ENCODE measurements around the gene NGEF. TPM values are rescaled to one million over a fixed set of nuclear protein-coding genes. Genes with fewer than 3 reads are reported as not detected.

NGEF gene
- polyA plus RNA-seq, 1 of the 3 experiments (the other 2 are of a cell fraction) = 1.4 TPM

- 46% methylated on average over 10 of the region's 10 CpGs for WGBS (ENCODE audit: low lambda C conversion rate)
- H3K79me2 ChIP-seq (ENCODE audit: insufficient read depth) = no peaks in the 10 kb centered on the region
- H3K4me2 ChIP-seq = no peak overlapping the region
- H3K36me3 ChIP-seq (replicated peaks in 1 of 2; ENCODE audit: control insufficient read depth in 1 of 2, insufficient read depth in 2 of 2, low read length in 1 of 2) = no peaks in the 10 kb centered on the region
- TF ChIP-seq JUND (IDR thresholded peaks at IDR 0.05) (no peak), CHD2 (IDR thresholded peaks at IDR 0.05; ENCODE audit: low read length, partially characterized antibody) (no peak), MXI1 (IDR thresholded peaks at IDR 0.05; ENCODE audit: low read depth, low read length) (no peak), NFIC (IDR thresholded peaks at IDR 0.05; ENCODE audit: borderline replicate concordance) (no peak), SIN3A (IDR thresholded peaks at IDR 0.05; ENCODE audit: borderline replicate concordance, low read depth, low read length) (no peak), TEAD4 (IDR thresholded peaks at IDR 0.05; ENCODE audit: borderline replicate concordance, insufficient read depth) (no peak), USF1 (IDR thresholded peaks at IDR 0.05; ENCODE audit: borderline replicate concordance, low read depth) (no peak), MEF2A (IDR thresholded peaks at IDR 0.05; ENCODE audit: borderline replicate concordance, low read depth) (no peak)
- H4K20me1 ChIP-seq (ENCODE audit: insufficient read depth) = no peaks in the 10 kb centered on the region
- no peaks in the 10 kb centered on the region for H3K9me2 ChIP-seq
- H3K27ac ChIP-seq (ENCODE audit: low read depth in 2 of 2, low read length in 1 of 2) = no peak overlapping the region
- no peak overlapping the region for H2AFZ ChIP-seq (ENCODE audit: low read depth)
- no peak for DNase-seq
- H3K9me3 ChIP-seq = no peaks in the 10 kb centered on the region
- no peaks in the 10 kb centered on the region for H3K27me3 ChIP-seq (ENCODE audit: insufficient read depth)
- ChIA-PET POLR2A (no interaction called here), CTCF (interaction anchor here (0.6 kb wide), 1 partner anchor 338 kb away, joined by 3 read pairs; no protein-coding TSS in a partner anchor)
- no peak overlapping the region for H3K9ac ChIP-seq
- H3F3A ChIP-seq (replicated peaks; ENCODE audit: insufficient read depth) = no peaks in the 10 kb centered on the region
- no peak overlapping the region for H3K4me3 ChIP-seq (ENCODE audit: low read depth in 2 of 2, low read length in 1 of 2)
- no peaks in the 10 kb centered on the region; a peak in 1 of 4 replicates for H3K4me1 ChIP-seq (ENCODE audit: control insufficient read depth in 1 of 2, insufficient read depth in 2 of 2, low read depth in 1 of 2, low read length in 1 of 2)
Observed at GRCh38 chr2:232941912-232942594, 71.0 kb downstream of the NGEF start.

DNA sequence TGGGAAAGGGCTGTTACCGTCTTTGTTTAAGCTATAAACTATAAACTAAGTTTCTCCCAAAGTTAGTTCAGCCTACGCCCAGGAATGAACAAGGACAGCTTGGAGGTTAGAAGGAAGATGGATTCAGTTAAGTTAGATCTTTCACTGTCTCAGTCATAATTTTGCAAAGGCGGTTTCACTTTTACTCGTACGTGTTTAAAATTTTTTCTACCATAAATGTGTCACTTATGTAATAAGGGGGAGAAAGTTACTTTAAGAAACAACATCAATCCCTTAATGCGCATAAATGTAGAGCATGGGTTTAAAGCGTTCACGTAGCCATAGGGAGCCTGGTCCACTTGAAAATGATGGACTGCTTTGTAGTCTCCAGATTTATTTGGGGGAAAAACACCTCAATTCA, 71.7 kb downstream of the NGEF start:
- no peak for DNase-seq
- ChIA-PET POLR2A (no interaction called here), CTCF (interaction anchor here (0.6 kb wide), 1 partner anchor 339 kb away, joined by 3 read pairs; no protein-coding TSS in a partner anchor)
- Histone ChIP-seq H3K27ac (ENCODE audit: low read depth in 2 of 2, low read length in 1 of 2) (no peak overlapping the region), H3K9ac (no peak overlapping the region), H4K20me1 (ENCODE audit: insufficient read depth) (no peaks in the 10 kb centered on the region), H3K9me3 (no peaks in the 10 kb centered on the region), H3K36me3 (replicated peaks in 1 of 2; ENCODE audit: control insufficient read depth in 1 of 2, insufficient read depth in 2 of 2, low read length in 1 of 2) (no peaks in the 10 kb centered on the region), H3K79me2 (ENCODE audit: insufficient read depth) (no peaks in the 10 kb centered on the region), H3K4me2 (no peak overlapping the region), H3K9me2 (no peaks in the 10 kb centered on the region), H3K27me3 (ENCODE audit: insufficient read depth) (no peaks in the 10 kb centered on the region), H2AFZ (ENCODE audit: low read depth) (no peak overlapping the region), H3K4me1 (ENCODE audit: control insufficient read depth in 1 of 2, insufficient read depth in 2 of 2, low read depth in 1 of 2, low read length in 1 of 2) (no peaks in the 10 kb centered on the region; a peak in 1 of 4 replicates), H3K4me3 (ENCODE audit: low read depth in 2 of 2, low read length in 1 of 2) (no peak overlapping the region), H3F3A (replicated peaks; ENCODE audit: insufficient read depth) (no peaks in the 10 kb centered on the region)
- 60% methylated on average over 8 of the region's 8 CpGs for whole genome bisulfite sequencing (ENCODE audit: low lambda C conversion rate)
- TF ChIP-seq MXI1 (IDR thresholded peaks at IDR 0.05; ENCODE audit: low read depth, low read length) (no peak), RXRA (IDR thresholded peaks at IDR 0.05; ENCODE audit: borderline replicate concordance, low read depth) (no peak), CHD2 (IDR thresholded peaks at IDR 0.05; ENCODE audit: low read length, partially characterized antibody) (no peak), ELF1 (IDR thresholded peaks at IDR 0.05) (no peak), RCOR1 (IDR thresholded peaks at IDR 0.05; ENCODE audit: low read length) (no peak), IRF3 (IDR thresholded peaks at IDR 0.05; ENCODE audit: low read depth, low read length) (no peak), FOXJ3 (CRISPR knock-in tag; IDR thresholded peaks at IDR 0.05) (no peak), GATA2 (CRISPR knock-in tag; IDR thresholded peaks at IDR 0.05) (no peak), TCF12 (IDR thresholded peaks at IDR 0.05) (no peak), MEF2A (IDR thresholded peaks at IDR 0.05; ENCODE audit: borderline replicate concordance, low read depth) (no peak), NFIC (IDR thresholded peaks at IDR 0.05; ENCODE audit: borderline replicate concordance) (no peak), YY1 (IDR thresholded peaks at IDR 0.05; ENCODE audit: low read depth) (no peak), POLR2AphosphoS5 (IDR thresholded peaks at IDR 0.05; ENCODE audit: low read depth, low read length) (no peak), RAD21 (IDR thresholded peaks at IDR 0.05; ENCODE audit: low read length) (no peak)
